Measurements from ENCODE around the gene PLA2G6. TPM values are rescaled to one million over a fixed set of nuclear protein-coding genes. Genes with fewer than 3 reads are reported as not detected.
"Not testable (repeated sequence)": the region's sequence is repeated elsewhere in the genome, so short reads cannot be mapped to it uniquely, and the experiment has no call there.

Gene PLA2G6
- total RNA-seq, 2 donors from 2014 or later: 41.5 to 68.0 TPM

DNA sequence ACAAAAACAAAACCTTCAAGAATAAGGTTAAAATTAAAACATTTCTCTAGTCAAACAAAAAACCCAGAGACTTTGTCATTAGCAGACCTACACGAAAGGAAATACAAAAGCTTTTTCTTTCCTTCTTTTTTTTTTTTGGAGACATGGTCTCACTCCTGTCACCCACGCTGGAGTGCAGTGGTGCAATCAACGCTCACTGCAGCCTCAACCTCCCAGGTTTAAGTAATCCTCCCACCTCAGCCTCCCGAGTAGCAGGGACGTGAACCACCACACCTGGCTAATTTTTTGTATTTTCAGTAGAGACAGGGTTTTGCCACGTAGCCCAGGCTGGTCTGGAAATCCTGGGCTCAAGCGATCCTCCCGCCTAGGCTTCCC lies 30.5 kb downstream of the PLA2G6 start:
- no peaks in the 10 kb centered on the region for H3K9me3 ChIP-seq
- ATAC-seq (no peak), DNase-seq (no peak)
- TF ChIP-seq POLR2A (IDR thresholded peaks at IDR 0.05): no peak
- TF ChIP-seq, protein P1, sequence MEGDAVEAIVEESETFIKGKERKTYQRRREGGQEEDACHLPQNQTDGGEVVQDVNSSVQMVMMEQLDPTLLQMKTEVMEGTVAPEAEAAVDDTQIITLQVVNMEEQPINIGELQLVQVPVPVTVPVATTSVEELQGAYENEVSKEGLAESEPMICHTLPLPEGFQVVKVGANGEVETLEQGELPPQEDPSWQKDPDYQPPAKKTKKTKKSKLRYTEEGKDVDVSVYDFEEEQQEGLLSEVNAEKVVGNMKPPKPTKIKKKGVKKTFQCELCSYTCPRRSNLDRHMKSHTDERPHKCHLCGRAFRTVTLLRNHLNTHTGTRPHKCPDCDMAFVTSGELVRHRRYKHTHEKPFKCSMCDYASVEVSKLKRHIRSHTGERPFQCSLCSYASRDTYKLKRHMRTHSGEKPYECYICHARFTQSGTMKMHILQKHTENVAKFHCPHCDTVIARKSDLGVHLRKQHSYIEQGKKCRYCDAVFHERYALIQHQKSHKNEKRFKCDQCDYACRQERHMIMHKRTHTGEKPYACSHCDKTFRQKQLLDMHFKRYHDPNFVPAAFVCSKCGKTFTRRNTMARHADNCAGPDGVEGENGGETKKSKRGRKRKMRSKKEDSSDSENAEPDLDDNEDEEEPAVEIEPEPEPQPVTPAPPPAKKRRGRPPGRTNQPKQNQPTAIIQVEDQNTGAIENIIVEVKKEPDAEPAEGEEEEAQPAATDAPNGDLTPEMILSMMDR (IDR thresholded peaks at IDR 0.05): no peak
- intact Hi-C loops (cut with DNase I): no loop called here
- H3K4me3 ChIP-seq: no peak overlapping the region
- H3K27ac ChIP-seq: no peak overlapping the region
- peaks cover 9% of the 10 kb centered on the region for H3K4me1 ChIP-seq
- WGBS, 2 donors: 88 to 93% methylated on average over 7 to 8 of the region's 8 CpGs
- no peaks in the 10 kb centered on the region for H3K27me3 ChIP-seq
- H3K36me3 ChIP-seq (replicated peaks in 1 of 2; ENCODE audit: insufficient read depth in 1 of 2, low read depth in 2 of 2): no peaks in the 10 kb centered on the region

DNA sequence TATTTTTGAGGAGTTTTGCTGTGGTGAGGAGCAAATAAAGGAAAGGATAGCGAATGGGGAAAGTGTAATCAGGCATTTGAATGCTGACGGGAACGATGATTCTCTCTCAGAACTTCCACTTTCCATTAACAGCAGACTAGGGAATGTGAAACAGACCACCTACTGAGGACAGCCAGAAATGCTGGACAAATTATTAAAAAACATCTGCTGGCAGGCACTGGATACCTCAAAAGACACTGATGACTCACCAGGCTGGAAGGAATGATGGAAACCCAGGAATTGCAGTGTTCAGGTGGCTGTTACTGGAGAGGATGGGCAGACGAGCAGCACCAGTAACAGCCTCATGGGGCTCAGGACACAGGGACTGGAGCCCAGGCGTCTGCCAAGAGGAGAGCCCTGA lies 33.4 kb downstream of the PLA2G6 start:
- 83 to 88% methylated on average over 5 of the region's 5 CpGs for WGBS, 2 donors
- H3K27ac ChIP-seq: no peak overlapping the region
- no peak for TF ChIP-seq POLR2A (IDR thresholded peaks at IDR 0.05)

GRCh38 chr22:38146166-38146565 lies 35.5 kb downstream of the PLA2G6 start:
- H3K4me1 ChIP-seq; H3K9me3 ChIP-seq; intact Hi-C loops (cut with DNase I); DNase-seq; ATAC-seq; H3K36me3 ChIP-seq (replicated peaks in 1 of 2; ENCODE audit: insufficient read depth in 1 of 2, low read depth in 2 of 2); H3K27ac ChIP-seq; H3K4me3 ChIP-seq; H3K27me3 ChIP-seq: not testable (repeated sequence)
- 98% methylated on average over 3 of the region's 3 CpGs for WGBS, 2 donors

More for the DNA sequence above, 33.4 kb downstream of the PLA2G6 start:
- Histone ChIP-seq H3K9me3 (no peaks in the 10 kb centered on the region), H3K27me3 (no peaks in the 10 kb centered on the region), H3K36me3 (replicated peaks in 1 of 2; ENCODE audit: insufficient read depth in 1 of 2, low read depth in 2 of 2) (no peaks in the 10 kb centered on the region), H3K4me3 (no peak overlapping the region), H3K4me1 (no peaks in the 10 kb centered on the region)
- DNase-seq: no peak
- intact Hi-C loops (cut with DNase I): no loop called here
- no peak for ATAC-seq

DNA sequence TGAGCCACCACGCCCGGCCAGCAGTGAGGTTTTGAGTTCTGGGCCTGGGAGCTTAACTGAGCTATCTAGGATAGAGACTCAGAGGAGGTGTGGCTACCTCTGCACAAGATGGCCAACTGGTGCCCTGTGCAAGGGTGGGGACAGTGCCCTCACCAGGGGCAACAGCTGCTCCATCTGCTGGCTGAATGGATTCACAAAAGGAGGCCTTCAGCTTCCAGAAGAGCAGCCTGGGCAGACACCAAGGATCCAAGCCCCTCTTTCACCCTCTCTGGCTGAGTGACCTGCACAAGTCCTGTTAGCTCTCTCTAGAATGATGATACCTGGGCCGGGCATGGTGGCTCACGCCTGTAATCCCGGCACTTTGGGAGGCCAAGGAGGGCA lies 37.6 kb downstream of the PLA2G6 start:
- WGBS, 2 donors: 91 to 97% methylated on average over 5 of the region's 5 CpGs
- H3K36me3 ChIP-seq (replicated peaks in 1 of 2; ENCODE audit: insufficient read depth in 1 of 2, low read depth in 2 of 2): no peaks in the 10 kb centered on the region
- no peak for TF ChIP-seq POLR2A (IDR thresholded peaks at IDR 0.05)
- TF ChIP-seq, protein P1 (IDR thresholded peaks at IDR 0.05): no peak
- H3K27me3 ChIP-seq: no peaks in the 10 kb centered on the region
- no peak overlapping the region for H3K27ac ChIP-seq
- no peaks in the 10 kb centered on the region for H3K9me3 ChIP-seq
- no peaks in the 10 kb centered on the region for H3K4me1 ChIP-seq
- no peak overlapping the region for H3K4me3 ChIP-seq
- ATAC-seq (no peak), DNase-seq (no peak)
- intact Hi-C loops (cut with DNase I): no loop called here

GRCh38 chr22:38142606-38143005 lies 39.0 kb downstream of the PLA2G6 start:
- Histone ChIP-seq H3K4me3 (no peak overlapping the region), H3K9me3 (no peaks in the 10 kb centered on the region), H3K27me3 (no peaks in the 10 kb centered on the region), H3K27ac (no peak overlapping the region), H3K4me1 (no peaks in the 10 kb centered on the region), H3K36me3 (replicated peaks in 1 of 2; ENCODE audit: insufficient read depth in 1 of 2, low read depth in 2 of 2) (no peaks in the 10 kb centered on the region)
- DNase-seq (no peak), ATAC-seq (no peak)
- 97 to 100% methylated on average over 5 of the region's 5 CpGs for WGBS, 2 donors
- TF ChIP-seq, protein P1 (IDR thresholded peaks at IDR 0.05): no peak
- no peak for TF ChIP-seq POLR2A (IDR thresholded peaks at IDR 0.05)
- intact Hi-C loops (cut with DNase I): no loop called here

- Histone ChIP-seq H3K9me3 (no peaks in the 10 kb centered on the region), H3K4me3 (no peak overlapping the region), H3K36me3 (replicated peaks in 1 of 2; ENCODE audit: insufficient read depth in 1 of 2, low read depth in 2 of 2) (no peaks in the 10 kb centered on the region), H3K27me3 (no peaks in the 10 kb centered on the region), H3K4me1 (no peaks in the 10 kb centered on the region), H3K27ac (no peak overlapping the region)
- intact Hi-C loops (cut with DNase I): no loop called here
- no peak for DNase-seq
- WGBS, 2 donors: 81 to 84% methylated on average over 15 to 16 of the region's 16 CpGs
- TF ChIP-seq, protein P1 (IDR thresholded peaks at IDR 0.05): no peak
- TF ChIP-seq POLR2A (IDR thresholded peaks at IDR 0.05): no peak
- ATAC-seq: no peak
Observed at GRCh38 chr22:38141217-38141973, 40.2 kb downstream of the PLA2G6 start.
